IMR-90 (cell line): ENCODE results near the gene DKK3. TPM values are rescaled to one million over a fixed set of nuclear protein-coding genes. Genes with fewer than 3 reads are reported as not detected.

ENCODE experiments used
- ATAC-seq: fragments of 200-7000 bp; cut with Tn5 transposase; 2 replicates; pipeline ENCODE4 v1.9.1; 2020; ENCODE audit warnings: low read depth, mild to moderate bottlenecking, moderate library complexity
- BruUV-seq: library from RNA; stranded (reverse); fragments of 400-500 nt; replicated peaks from 2 replicates; lab custom pipeline; 2021; lab: Mats Ljungman, UMichigan
- CTCF ChIA-PET: fragments of 300-600 bp; formaldehyde crosslinking; extraction: SDS; loops from one replicate; lab custom pipeline; 2021; ENCODE audit warnings: antibody characterized with exemption; lab: Yijun Ruan, JAX
- POLR2A ChIA-PET: fragments of 300-600 bp; sonication (Branson Sonifier 250); formaldehyde crosslinking; loops from one replicate; lab custom pipeline; 2022; ENCODE audit warnings: antibody characterized with exemption; ENCODE audit not compliant: unreplicated experiment; lab: Charles Lee
- DNase-seq: peaks from one replicate; pipeline ENCODE4 v3.0.0; 2013
- H2AFZ ChIP-seq: replicated peaks from 2 replicates; pipeline ENCODE3; 2013; ENCODE audit warnings: low read length, mild to moderate bottlenecking; ENCODE audit not compliant: poor library complexity
- H2AK5ac ChIP-seq: 2 replicates; pipeline ENCODE4 v1.6.1; 2013; ENCODE audit warnings: low read depth, low read length, inconsistent platforms
- H2AK9ac ChIP-seq: replicated peaks from 2 replicates; pipeline ENCODE3; 2013; ENCODE audit warnings: mild to moderate bottlenecking, low read depth, low read length, moderate library complexity; ENCODE audit not compliant: poor library complexity
- H2BK120ac ChIP-seq: 2 replicates; pipeline ENCODE4 v1.6.1; 2013; ENCODE audit warnings: low read depth, low read length, inconsistent platforms
- H2BK15ac ChIP-seq: 3 replicates; pipeline ENCODE4 v1.6.1; 2013; ENCODE audit warnings: low read depth, low read length, inconsistent platforms
- H2BK20ac ChIP-seq: 2 replicates; pipeline ENCODE4 v1.6.1; 2013; ENCODE audit warnings: low read depth, mild to moderate bottlenecking, inconsistent platforms, low read length, moderate library complexity
- H2BK5ac ChIP-seq: 2 replicates; pipeline ENCODE4 v1.6.1; 2013; ENCODE audit warnings: mild to moderate bottlenecking, low read depth, low read length, inconsistent platforms; ENCODE audit not compliant: poor library complexity, severe bottlenecking
- H3K14ac ChIP-seq: replicated peaks from 2 replicates; pipeline ENCODE4 v1.6.1; 2013; ENCODE audit warnings: low read depth, low read length, inconsistent platforms
- H3K18ac ChIP-seq: 2 replicates; pipeline ENCODE4 v1.6.1; 2013; ENCODE audit warnings: low read depth, low read length, control low read depth
- H3K23ac ChIP-seq: 2 replicates; pipeline ENCODE4 v1.6.1; 2013; ENCODE audit warnings: low read depth, low read length, inconsistent platforms
- H3K27ac ChIP-seq: 2 replicates; pipeline ENCODE4 v1.5.1; 2013; ENCODE audit warnings: mild to moderate bottlenecking, control low read depth, low read length; ENCODE audit not compliant: insufficient read depth
- H3K27me3 ChIP-seq: 2 replicates; pipeline ENCODE4 v1.6.1; 2013; ENCODE audit warnings: low read length; ENCODE audit not compliant: control insufficient read depth, insufficient read depth
- H3K36me3 ChIP-seq: 2 replicates; pipeline ENCODE4 v1.6.1; 2013; ENCODE audit warnings: low read length, mixed read lengths; ENCODE audit not compliant: control insufficient read depth, insufficient read depth
- H3K4ac ChIP-seq: 2 replicates; pipeline ENCODE4 v1.6.1; 2013; ENCODE audit warnings: low read depth, low read length, inconsistent platforms
- H3K4me1 ChIP-seq: 2 replicates; pipeline ENCODE4 v1.6.1; 2013; ENCODE audit warnings: low read length, mixed read lengths; ENCODE audit not compliant: control insufficient read depth, insufficient read depth
- H3K4me2 ChIP-seq: 2 replicates; pipeline ENCODE4 v1.6.1; 2013; ENCODE audit warnings: low read depth, mild to moderate bottlenecking, control low read depth, low read length, moderate library complexity
- H3K4me3 ChIP-seq: 2 replicates; pipeline ENCODE4 v1.5.1; 2013; ENCODE audit warnings: low read depth, mild to moderate bottlenecking, control low read depth, low read length, moderate library complexity; ENCODE audit not compliant: insufficient read depth
- H3K56ac ChIP-seq: 2 replicates; pipeline ENCODE4 v1.6.1; 2013; ENCODE audit warnings: low read length, inconsistent platforms; ENCODE audit not compliant: insufficient read depth; ENCODE audit errors: extremely low read depth
- H3K79me1 ChIP-seq, 2 experiments: 2 replicates each; pipeline ENCODE4 v1.6.1; 2013; ENCODE audit warnings: low read length in 2 of 2, inconsistent platforms in 1 of 2, low read depth in 1 of 2
- H3K9ac ChIP-seq: 2 replicates; pipeline ENCODE4 v1.6.1; 2013; ENCODE audit warnings: low read depth, low read length, control low read depth
- H3K9me1 ChIP-seq: 2 replicates; pipeline ENCODE4 v1.6.1; 2013; ENCODE audit warnings: low read length, inconsistent platforms; ENCODE audit not compliant: insufficient read depth
- H3K9me3 ChIP-seq: 2 replicates; pipeline ENCODE4 v1.6.1; 2013; ENCODE audit warnings: low read length; ENCODE audit not compliant: control insufficient read depth, insufficient read depth
- H4K20me1 ChIP-seq: 2 replicates; pipeline ENCODE4 v1.6.1; 2013; ENCODE audit warnings: low read length, inconsistent platforms; ENCODE audit not compliant: insufficient read depth
- H4K5ac ChIP-seq: 2 replicates; pipeline ENCODE4 v1.6.1; 2013; ENCODE audit warnings: mild to moderate bottlenecking, low read depth, low read length, control low read depth
- H4K8ac ChIP-seq, 2 experiments: 2 replicates each; pipeline ENCODE4 v1.6.1; 2013; ENCODE audit warnings: low read depth in 2 of 2, low read length in 2 of 2, control low read depth in 1 of 2, inconsistent platforms in 1 of 2
- H4K91ac ChIP-seq: 2 replicates; pipeline ENCODE4 v1.6.1; 2013; ENCODE audit warnings: low read depth, low read length, inconsistent platforms; ENCODE audit not compliant: insufficient read depth
- ELK1 ChIP-seq: fragments of 150-350 bp; IDR thresholded peaks from 2 replicates; pipeline ENCODE4 v1.6.1; 2016; ENCODE audit warnings: low read depth, mild to moderate bottlenecking, low read length, moderate library complexity, borderline replicate concordance
- MAFK ChIP-seq: IDR thresholded peaks from 2 replicates; pipeline ENCODE4 v1.6.1; 2012; ENCODE audit warnings: low read depth, low read length, improper control_type of control experiment
- WGBS, 2 experiments: methylation state at CpG; one replicate each; pipeline versions ENCODE4 v1.1.5 to v1.1.7; 2013; ENCODE audit warnings: missing lambda C conversion rate in 2 of 2; ENCODE audit not compliant: insufficient read length in 1 of 2; ENCODE audit errors: extremely low coverage in 2 of 2; 5-methylcytosine and 5-hydroxymethylcytosine counted together
- dilution Hi-C: fragments of 300-500 bp; cut with HindIII; formaldehyde crosslinking; loops from one replicate; pipeline ENCODE4 v1.14.3; 2018; ENCODE audit warnings: low sequenced_read_pairs; ENCODE audit not compliant: unreplicated experiment
- in situ Hi-C: fragments of 300-500 bp; cut with MboI; formaldehyde crosslinking; loops from 3 replicates; pipeline ENCODE4 v1.14.3; 2019; ENCODE audit warnings: low sequenced_read_pairs, inconsistent platforms, mixed read lengths
- intact Hi-C: fragments of 100-400 bp; cut with micrococcal nuclease; formaldehyde crosslinking; loops from 2 replicates; pipeline ENCODE4 v1.10.0; 2022
- polyA plus RNA-seq, 3 experiments: library from polyadenylated mRNA; depleted of rRNA; stranded (reverse); fragments of >200 nt; gene quantifications; 2 replicates each; pipeline ENCODE4 v1.2.3, GENCODE V29; 2012; ENCODE audit warnings: low replicate concordance in 1 of 3
- total RNA-seq: library from RNA; depleted of rRNA; stranded (reverse); fragments of >200 nt; gene quantifications from 2 replicates; pipeline ENCODE4 v1.2.3, GENCODE V29; 2012
- TF ChIP-seq, protein P1 (sequence below): conservative IDR thresholded peaks from 2 replicates; pipeline ENCODE4 v1.5.1; 2012; ENCODE audit warnings: mild to moderate bottlenecking, low read depth, low read length, improper control_type of control experiment

Gene DKK3
- total and polyA plus RNA-seq, 2 of the 4 experiments (the other 2 are of a cell fraction), result 453 to 964 TPM

- TF ChIP-seq, protein P1, sequence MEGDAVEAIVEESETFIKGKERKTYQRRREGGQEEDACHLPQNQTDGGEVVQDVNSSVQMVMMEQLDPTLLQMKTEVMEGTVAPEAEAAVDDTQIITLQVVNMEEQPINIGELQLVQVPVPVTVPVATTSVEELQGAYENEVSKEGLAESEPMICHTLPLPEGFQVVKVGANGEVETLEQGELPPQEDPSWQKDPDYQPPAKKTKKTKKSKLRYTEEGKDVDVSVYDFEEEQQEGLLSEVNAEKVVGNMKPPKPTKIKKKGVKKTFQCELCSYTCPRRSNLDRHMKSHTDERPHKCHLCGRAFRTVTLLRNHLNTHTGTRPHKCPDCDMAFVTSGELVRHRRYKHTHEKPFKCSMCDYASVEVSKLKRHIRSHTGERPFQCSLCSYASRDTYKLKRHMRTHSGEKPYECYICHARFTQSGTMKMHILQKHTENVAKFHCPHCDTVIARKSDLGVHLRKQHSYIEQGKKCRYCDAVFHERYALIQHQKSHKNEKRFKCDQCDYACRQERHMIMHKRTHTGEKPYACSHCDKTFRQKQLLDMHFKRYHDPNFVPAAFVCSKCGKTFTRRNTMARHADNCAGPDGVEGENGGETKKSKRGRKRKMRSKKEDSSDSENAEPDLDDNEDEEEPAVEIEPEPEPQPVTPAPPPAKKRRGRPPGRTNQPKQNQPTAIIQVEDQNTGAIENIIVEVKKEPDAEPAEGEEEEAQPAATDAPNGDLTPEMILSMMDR, result peak; percentile 74
Observed at GRCh38 chr11:11931461-11932055, 76.9 kb downstream of the DKK3 start (continued).

DNA sequence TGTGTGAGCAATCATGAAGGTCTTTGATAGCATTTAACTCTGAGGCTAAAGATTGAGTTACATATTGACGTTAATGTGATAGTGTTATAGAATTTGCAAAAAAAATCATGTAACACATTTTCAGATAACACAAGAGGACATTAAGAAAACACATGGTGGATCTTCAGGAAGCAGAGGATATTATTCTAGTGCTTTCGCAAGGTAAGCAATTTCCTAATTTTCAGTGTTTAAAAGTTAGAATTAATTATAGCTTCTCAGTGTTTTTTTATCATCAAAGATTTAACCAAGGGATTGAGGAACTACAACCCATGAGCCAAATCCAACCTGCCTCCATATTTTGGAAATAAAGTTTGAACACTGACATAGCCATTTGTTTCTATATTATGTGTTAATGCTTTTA is 78.5 kb downstream of the DKK3 start:
- H4K5ac ChIP-seq, result no peak overlapping the region
- no peak overlapping the region for H4K8ac ChIP-seq
- no peak overlapping the region for H3K4me3 ChIP-seq
- no peak overlapping the region for H3K4me2 ChIP-seq
- H2AFZ ChIP-seq, result no peak overlapping the region
- H3K9ac ChIP-seq, result no peak overlapping the region
- intact Hi-C loops, result loop anchor here (2.0 to 5.0 kb wide), 2 partner anchors 131 to 352 kb away; no protein-coding TSS in a partner anchor
- no peak overlapping the region for H3K23ac ChIP-seq
- H2BK5ac ChIP-seq, result no peak overlapping the region
- TF ChIP-seq ELK1 (no peak), MAFK (peak; percentile 91)
- H3K9me1 ChIP-seq, result peaks cover 3% of the 10 kb centered on the region; the same call in 1 of the 2 replicates
- ChIA-PET POLR2A (no interaction called here), CTCF (no interaction called here)
- peaks cover 11% of the 10 kb centered on the region for H3K36me3 ChIP-seq
- no peaks in the 10 kb centered on the region for H4K20me1 ChIP-seq
- H2BK20ac ChIP-seq, result no peak overlapping the region
- H3K56ac ChIP-seq, result no peak overlapping the region
- H3K79me1 ChIP-seq, result peaks cover 16 to 22% of the 10 kb centered on the region in 2 experiments
- H2AK5ac ChIP-seq, result no peak overlapping the region
- in situ Hi-C loops, result loop anchor here (10.0 kb wide), 1 partner anchor 115 kb away; no protein-coding TSS in a partner anchor
- no TSS peak for BruUV-seq
- no CpG with 5 or more reads among the region's 2 CpGs for WGBS, 2 experiments
- H2BK15ac ChIP-seq, result no peak overlapping the region
- H3K27me3 ChIP-seq, result no peaks in the 10 kb centered on the region
- no peak overlapping the region for H3K4ac ChIP-seq
- no peak overlapping the region for H3K14ac ChIP-seq
- ATAC-seq (no peak), DNase-seq (no peak)
- dilution Hi-C loops, result no loop called here
- H3K18ac ChIP-seq, result no peak overlapping the region
- H3K4me1 ChIP-seq, result peaks cover 3% of the 10 kb centered on the region
- H4K91ac ChIP-seq, result no peak overlapping the region
- H3K27ac ChIP-seq, result no peak overlapping the region
- H3K9me3 ChIP-seq, result no peaks in the 10 kb centered on the region
- no peak overlapping the region for H2BK120ac ChIP-seq
- no peak overlapping the region for H2AK9ac ChIP-seq
